ENCODE measurements around the gene ANKRD40.

GRCh38 chr17:50680126-50680525, 27.6 kb downstream of the ANKRD40 start:
- no peak for TF ChIP-seq CTCF (IDR thresholded peaks at IDR 0.05)
- TF ChIP-seq POLR2A (IDR thresholded peaks at IDR 0.05), result no peak
